Measurements from ENCODE around the gene SLITRK3. TPM values are rescaled to one million over a fixed set of nuclear protein-coding genes. Genes with fewer than 3 reads are reported as not detected.

The SLITRK3 gene
- total and polyA plus RNA-seq, 7 donors = 0.03 to 0.11 (median 0.08) TPM; not detected in 4

GRCh38 chr3:165206454-165207266, 10.5 kb upstream of the SLITRK3 start:
- Histone ChIP-seq H3K4me1 (no peaks in the 10 kb centered on the region), H3K36me3 (ENCODE audit: insufficient read depth in 1 of 2, low read depth in 1 of 2) (no peaks in the 10 kb centered on the region), H3K27me3 (ENCODE audit: insufficient read depth in 3 of 3, low read length in 2 of 3) (no peaks in the 10 kb centered on the region), H3K27ac (no peak overlapping the region), H3K9me3 (no peaks in the 10 kb centered on the region), H3K4me3 (peak overlapping the region; percentile 53)
- 18 to 20% (median 18%) methylated on average over 26 of the region's 26 CpGs for WGBS, 3 donors
- peak; percentile 68 to 91 (median 84) for ATAC-seq
- DNase-seq = peak; percentile 78 to 87
- intact Hi-C loops (cut with DNase I) = no loop called here
- TF ChIP-seq CTCF (IDR thresholded peaks at IDR 0.05) = peak; percentile 80

- H3K4me1 ChIP-seq = no peaks in the 10 kb centered on the region
- no peak overlapping the region for H3K4me3 ChIP-seq
- no peaks in the 10 kb centered on the region for H3K9me3 ChIP-seq
- no peak for TF ChIP-seq CTCF (IDR thresholded peaks at IDR 0.05)
- H3K27ac ChIP-seq = no peak overlapping the region
- DNase-seq = no peak
- ATAC-seq = no peak
- H3K36me3 ChIP-seq (ENCODE audit: insufficient read depth in 1 of 2, low read depth in 1 of 2) = no peaks in the 10 kb centered on the region
- WGBS, 3 donors = 84 to 100% (median 96%) methylated on average over 1 of the region's 1 CpG
- peaks cover 0 to 7% (median 0%) of the 10 kb centered on the region in 3 donors for H3K27me3 ChIP-seq (ENCODE audit: insufficient read depth in 3 of 3, low read length in 2 of 3)
- intact Hi-C loops (cut with DNase I) = no loop called here
These were observed 8.3 kb upstream of the SLITRK3 start for GRCh38 chr3:165204445-165204844.

GRCh38 chr3:165202995-165203394, 6.8 kb upstream of the SLITRK3 start:
- Histone ChIP-seq H3K4me3 (no peak overlapping the region), H3K36me3 (ENCODE audit: insufficient read depth in 1 of 2, low read depth in 1 of 2) (no peaks in the 10 kb centered on the region), H3K27me3 (ENCODE audit: insufficient read depth in 3 of 3, low read length in 2 of 3) (peaks cover 0 to 22% (median 0%) of the 10 kb centered on the region in 3 donors), H3K4me1 (no peaks in the 10 kb centered on the region), H3K27ac (no peak overlapping the region), H3K9me3 (no peaks in the 10 kb centered on the region)
- ATAC-seq (no peak), DNase-seq (no peak)
- 90 to 92% (median 92%) methylated on average over 5 of the region's 5 CpGs for WGBS, 3 donors
- intact Hi-C loops (cut with DNase I) = no loop called here
- TF ChIP-seq CTCF (IDR thresholded peaks at IDR 0.05) = no peak

- DNase-seq (no peak), ATAC-seq (no peak)
- Histone ChIP-seq H3K27me3 (ENCODE audit: insufficient read depth in 3 of 3, low read length in 2 of 3) (peaks cover 0 to 32% (median 0%) of the 10 kb centered on the region in 3 donors), H3K27ac (no peak overlapping the region), H3K9me3 (no peaks in the 10 kb centered on the region), H3K36me3 (ENCODE audit: insufficient read depth in 1 of 2, low read depth in 1 of 2) (no peaks in the 10 kb centered on the region), H3K4me1 (peaks cover 7% of the 10 kb centered on the region), H3K4me3 (no peak overlapping the region)
- TF ChIP-seq CTCF (IDR thresholded peaks at IDR 0.05) = no peak
- WGBS, 3 donors = 87 to 91% (median 87%) methylated on average over 2 of the region's 2 CpGs
- intact Hi-C loops (cut with DNase I) = no loop called here
These were observed 5.8 kb upstream of the SLITRK3 start for GRCh38 chr3:165201964-165202363.

GRCh38 chr3:165197481-165197800, 1.3 kb upstream of the SLITRK3 start:
- H3K9me3 ChIP-seq = no peaks in the 10 kb centered on the region
- no peak overlapping the region for H3K27ac ChIP-seq
- ATAC-seq (no peak), DNase-seq (no peak)
- intact Hi-C loops (cut with DNase I) = no loop called here
- peaks cover 0 to 69% (median 23%) of the 10 kb centered on the region in 3 donors for H3K27me3 ChIP-seq (ENCODE audit: insufficient read depth in 3 of 3, low read length in 2 of 3)
- 24 to 35% (median 26%) methylated on average over 3 of the region's 3 CpGs for WGBS, 3 donors
- peaks cover 13% of the 10 kb centered on the region for H3K4me1 ChIP-seq
- no peaks in the 10 kb centered on the region for H3K36me3 ChIP-seq (ENCODE audit: insufficient read depth in 1 of 2, low read depth in 1 of 2)
- peak overlapping the region; percentile 59 for H3K4me3 ChIP-seq
- no peak for TF ChIP-seq CTCF (IDR thresholded peaks at IDR 0.05)

Measured in psoas muscle (tissue), 8 donors.